Spleen (tissue), 11 donors: ENCODE data around the gene STXBP4. TPM values are rescaled to one million over a fixed set of nuclear protein-coding genes. Genes with fewer than 3 reads are reported as not detected.

Experiments
- DNase-seq: peaks from one replicate; pipeline ENCODE4 v3.0.0-alpha.2; 2020
- H3K27ac ChIP-seq, 8 donors: fragments of 200-600 bp; sonication (generic) in 7 of 8; 1 replicate in 4 of 8; 2 replicates in 4 of 8; pipeline versions ENCODE4 v1.5.0 to v1.8.0; 2016 to 2021; ENCODE audit warnings: inconsistent platforms in 4 of 8, mild to moderate bottlenecking in 4 of 8, moderate library complexity in 1 of 8
- H3K27me3 ChIP-seq, 7 donors: fragments of 200-600 bp; sonication (generic) in 6 of 7; replicated peaks in 1 of 7; 1 replicate in 4 of 7; 2 replicates in 3 of 7; pipeline versions ENCODE4 v1.5.0 to v1.8.0; 2016 to 2021; ENCODE audit warnings: inconsistent platforms in 3 of 7, mild to moderate bottlenecking in 1 of 7
- H3K36me3 ChIP-seq, 6 donors: fragments of 200-600 bp; sonication (generic) in 5 of 6; 1 replicate in 4 of 6; 2 replicates in 2 of 6; pipeline versions ENCODE4 v1.5.0 to v1.8.0; 2016 to 2021; ENCODE audit warnings: inconsistent platforms in 2 of 6
- H3K4me1 ChIP-seq, 6 donors: fragments of 200-600 bp; sonication (generic) in 5 of 6; 1 replicate in 3 of 6; 2 replicates in 3 of 6; pipeline versions ENCODE4 v1.5.0 to v1.8.0; 2016 to 2021; ENCODE audit warnings: inconsistent platforms in 3 of 6
- H3K4me3 ChIP-seq, 8 donors: fragments of 200-600 bp; sonication (generic) in 7 of 8; 1 replicate in 4 of 8; 2 replicates in 4 of 8; pipeline versions ENCODE4 v1.5.0 to v1.8.0; 2016 to 2021; ENCODE audit warnings: inconsistent platforms in 4 of 8, mild to moderate bottlenecking in 4 of 8, moderate library complexity in 2 of 8
- H3K9me3 ChIP-seq, 8 donors: fragments of 200-600 bp; sonication (generic) in 7 of 8; 1 replicate in 4 of 8; 2 replicates in 4 of 8; pipeline versions ENCODE4 v1.5.0 to v1.8.0; 2016 to 2021; ENCODE audit warnings: inconsistent platforms in 4 of 8
- CTCF ChIP-seq, 11 experiments: fragments of 200-600 bp in 7 of 11; fragments of 450-650 bp in 4 of 11; sonication (generic) in 4 of 11; IDR thresholded peaks in 8 of 11; conservative IDR thresholded peaks in 3 of 11; 1 replicate in 7 of 11; 2 replicates in 4 of 11; pipeline versions ENCODE4 v1.4.0 to v1.8.0; 2016 to 2021; ENCODE audit warnings: antibody characterized with exemption in 11 of 11, inconsistent platforms in 4 of 11, mild to moderate bottlenecking in 1 of 11
- POLR2A ChIP-seq, 3 donors: fragments of 450-650 bp; IDR thresholded peaks; one replicate each; pipeline ENCODE4 v1.5.1; 2017; ENCODE audit warnings: antibody characterized with exemption in 3 of 3, mild to moderate bottlenecking in 1 of 3
- POLR2AphosphoS5 ChIP-seq, 3 donors: sonication (generic); formaldehyde crosslinking; IDR thresholded peaks; one replicate each; pipeline ENCODE4 v1.5.1; 2017; ENCODE audit warnings: antibody characterized with exemption in 3 of 3
- WGBS, 5 donors: extraction: QIAGEN DNeasy Blood & Tissue Kit in 3 of 5; methylation state at CpG; one replicate each; pipeline versions ENCODE4 v1.1.5 to v1.1.7; 2013 to 2018; 5-methylcytosine and 5-hydroxymethylcytosine counted together
- intact Hi-C: fragments of 100-400 bp; cut with DNase I; formaldehyde crosslinking; loops from one replicate; pipeline ENCODE4 v1.15.0; 2023; ENCODE audit warnings: low total_unique reads
- polyA plus RNA-seq, 3 donors: library from polyadenylated mRNA; stranded (reverse); fragments of 200-250 nt; gene quantifications; one replicate each; pipeline ENCODE4 v1.2.1, GENCODE V29; 2013
- total RNA-seq, 7 donors: library from RNA; depleted of rRNA in 3 of 7; stranded (reverse); fragments of >200 nt in 3 of 7; fragmentation: NEBNext Ultra II Directional in 4 of 7; extraction: Animal tissue kit (Norgen Biotek cat#: 25700) in 4 of 7; gene quantifications; one replicate each; pipeline versions ENCODE4 v1.1.0 to v1.2.1, GENCODE V29; 2016 to 2021
- donor health status: healthy with polysubstance abuse.
- donor health status: DM: no; HTN: no; CAD: no; lungs with moderate emphysema.
- donor health status: DM: no; HTN: no; CAD: no.
- donor health status: Bipolar disorder and iron deficiency.
- donor health status: healthy.
- donor health status: DM: no; HTN: no; CAD: no.
- donor health status: DM: yes; HTN: yes; CAD: no.

The STXBP4 gene
- total and polyA plus RNA-seq, 10 donors: 0.67 to 45.5 (median 7.3) TPM

DNA sequence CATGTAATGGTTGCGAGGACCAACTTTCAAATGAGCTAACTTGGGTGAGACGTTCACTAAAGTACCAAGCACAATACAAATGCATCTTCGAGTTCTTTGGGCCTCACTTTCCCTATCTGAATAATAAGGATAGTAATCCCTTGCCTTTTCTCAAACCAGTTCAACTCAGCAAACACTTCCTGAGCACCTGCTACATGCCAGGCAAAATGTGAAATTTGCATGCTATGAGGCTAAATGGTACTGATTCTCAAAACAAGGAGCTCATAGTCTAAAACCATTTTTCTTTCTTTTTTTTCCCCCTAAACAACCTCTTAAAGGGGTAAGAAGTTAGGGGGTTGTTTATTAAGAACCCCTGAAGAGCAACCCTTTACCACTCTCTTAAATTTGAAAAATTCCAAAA, 194.8 kb downstream of the STXBP4 start:
- intact Hi-C loops: no loop called here
- peaks cover 0 to 9% (median 0%) of the 10 kb centered on the region in 6 donors for H3K36me3 ChIP-seq
- DNase-seq: no peak
- H3K4me1 ChIP-seq: peaks cover 0 to under 1% (median 0%) of the 10 kb centered on the region in 6 donors
- H3K4me3 ChIP-seq: no peak overlapping the region
- H3K9me3 ChIP-seq: no peaks in the 10 kb centered on the region
- TF ChIP-seq POLR2AphosphoS5 (IDR thresholded peaks at IDR 0.05) (no peak), CTCF (IDR thresholded peaks at IDR 0.05 in 8 of 11, conservative IDR thresholded peaks at IDR 0.05 in 3 of 11) (no peak), POLR2A (IDR thresholded peaks at IDR 0.05) (no peak)
- 78 to 92% (median 85%) methylated on average over 3 of the region's 3 CpGs for WGBS, 5 donors
- no peak overlapping the region for H3K27ac ChIP-seq
- H3K27me3 ChIP-seq: no peaks in the 10 kb centered on the region

GRCh38 chr17:55166506-55166905, 197.9 kb downstream of the STXBP4 start:
- no peaks in the 10 kb centered on the region for H3K9me3 ChIP-seq
- intact Hi-C loops: no loop called here
- H3K27me3 ChIP-seq: no peaks in the 10 kb centered on the region
- H3K36me3 ChIP-seq: no peaks in the 10 kb centered on the region
- H3K4me3 ChIP-seq: no peak overlapping the region
- peaks cover 0 to 15% (median 2%) of the 10 kb centered on the region in 6 donors for H3K4me1 ChIP-seq
- no peak for DNase-seq
- no peak for TF ChIP-seq POLR2AphosphoS5 (IDR thresholded peaks at IDR 0.05)
- no peak for TF ChIP-seq POLR2A (IDR thresholded peaks at IDR 0.05)
- no peak for TF ChIP-seq CTCF (IDR thresholded peaks at IDR 0.05 in 8 of 11, conservative IDR thresholded peaks at IDR 0.05 in 3 of 11)
- 94 to 97% (median 95%) methylated on average over 2 of the region's 2 CpGs for WGBS, 5 donors
- H3K27ac ChIP-seq: no peak overlapping the region

DNA sequence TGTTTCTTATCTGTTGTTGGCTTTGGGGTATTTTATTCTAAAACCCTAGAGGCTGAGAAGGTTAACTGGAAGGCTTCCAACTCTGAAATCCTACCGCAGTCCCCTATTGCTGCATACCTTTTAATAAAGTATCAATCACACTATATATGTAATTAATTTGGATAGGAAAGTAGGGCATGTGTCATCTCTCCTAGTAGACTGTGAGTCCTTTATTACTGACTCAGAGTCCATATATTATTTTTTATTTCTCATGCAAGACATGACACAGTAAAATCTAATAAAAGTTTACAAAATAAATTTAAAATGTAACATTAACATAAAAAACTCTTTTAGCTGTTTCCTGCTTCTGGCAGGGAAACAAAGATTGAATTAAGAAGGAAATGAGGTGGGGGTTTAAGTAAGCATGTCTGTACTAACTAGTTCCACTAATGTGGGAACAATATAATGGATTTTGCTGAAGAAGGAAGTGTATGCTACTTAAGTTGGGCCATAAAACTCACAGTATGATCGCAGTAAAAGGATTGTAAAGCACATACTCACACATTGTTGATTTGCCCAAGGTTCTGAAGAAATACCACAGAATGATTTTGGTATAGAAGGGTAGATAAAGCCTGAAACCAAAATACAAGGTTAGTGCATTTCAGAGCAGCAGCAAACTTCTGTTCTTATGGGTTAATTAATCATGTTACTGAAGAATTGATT, 198.6 kb downstream of the STXBP4 start:
- no peak for DNase-seq
- intact Hi-C loops: no loop called here
- TF ChIP-seq POLR2A (IDR thresholded peaks at IDR 0.05): no peak
- no peak for TF ChIP-seq POLR2AphosphoS5 (IDR thresholded peaks at IDR 0.05)
- no peak for TF ChIP-seq CTCF (IDR thresholded peaks at IDR 0.05 in 8 of 11, conservative IDR thresholded peaks at IDR 0.05 in 3 of 11)
- Histone ChIP-seq H3K9me3 (no peaks in the 10 kb centered on the region), H3K4me3 (no peak overlapping the region), H3K27me3 (no peaks in the 10 kb centered on the region), H3K4me1 (peaks cover 0 to 15% (median 2%) of the 10 kb centered on the region in 6 donors), H3K36me3 (no peaks in the 10 kb centered on the region), H3K27ac (no peak overlapping the region)
- WGBS, 5 donors: 66 to 81% (median 76%) methylated on average over 2 of the region's 2 CpGs

- Histone ChIP-seq H3K4me1 (peaks cover 0 to 15% (median 2%) of the 10 kb centered on the region in 6 donors), H3K27ac (no peak overlapping the region), H3K9me3 (peaks cover 0 to 6% (median 5%) of the 10 kb centered on the region in 8 donors), H3K36me3 (no peaks in the 10 kb centered on the region), H3K27me3 (no peaks in the 10 kb centered on the region), H3K4me3 (no peak overlapping the region)
- 35 to 47% (median 45%) methylated on average over 5 of the region's 5 CpGs for WGBS, 5 donors
- intact Hi-C loops: no loop called here
- DNase-seq: no peak
- no peak for TF ChIP-seq POLR2AphosphoS5 (IDR thresholded peaks at IDR 0.05)
Measured at GRCh38 chr17:55168958-55169687, 200.6 kb downstream of the STXBP4 start.
